ENCODE measurements around the gene SDHAF2.

SDHAF2 gene

DNA sequence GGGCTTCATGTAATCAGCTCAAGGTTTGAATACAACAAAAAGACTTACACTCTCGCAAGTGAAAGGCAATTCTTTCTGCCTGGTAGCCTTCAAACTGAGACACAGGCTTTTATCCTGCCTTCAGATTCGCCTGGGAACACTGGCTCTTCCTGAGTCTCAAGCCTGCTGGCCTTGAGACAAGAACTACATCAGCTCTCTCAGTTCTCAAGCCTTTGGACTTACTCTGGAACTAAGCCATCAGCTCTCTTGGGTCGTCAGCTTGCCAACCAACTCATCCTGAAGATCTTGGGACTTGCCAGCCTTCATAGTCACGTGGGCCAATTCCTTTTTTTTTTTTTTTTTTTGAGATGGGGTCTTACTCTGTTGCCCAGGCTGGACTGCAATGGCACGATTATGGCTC, 42.9 kb downstream of the SDHAF2 start:
- Histone ChIP-seq H3K79me2 (ENCODE audit: insufficient read depth, low read length) (no peaks in the 10 kb centered on the region), H4K20me1 (ENCODE audit: low read depth, low read length) (no peaks in the 10 kb centered on the region), H3K9ac (ENCODE audit: low read length) (no peak overlapping the region), H3K4me2 (ENCODE audit: low read depth, low read length, poor library complexity, severe bottlenecking) (no peak overlapping the region), H3F3A (ENCODE audit: insufficient read depth) (no peaks in the 10 kb centered on the region), H3K9me2 (replicated peaks; ENCODE audit: insufficient read depth, low read length) (no peaks in the 10 kb centered on the region), H3K27ac (ENCODE audit: low read depth, low read length) (no peak overlapping the region), H3K27me3 (ENCODE audit: low read length) (no peaks in the 10 kb centered on the region), H3K4me3 (ENCODE audit: insufficient read depth, low read length, poor library complexity, severe bottlenecking) (no peak overlapping the region), H3K36me3 (ENCODE audit: low read length) (no peaks in the 10 kb centered on the region), H2AFZ (ENCODE audit: low read depth, low read length, severe bottlenecking) (no peak overlapping the region), H3K9me3 (ENCODE audit: insufficient read depth, low read length) (no peaks in the 10 kb centered on the region)
- TF ChIP-seq, protein P1, sequence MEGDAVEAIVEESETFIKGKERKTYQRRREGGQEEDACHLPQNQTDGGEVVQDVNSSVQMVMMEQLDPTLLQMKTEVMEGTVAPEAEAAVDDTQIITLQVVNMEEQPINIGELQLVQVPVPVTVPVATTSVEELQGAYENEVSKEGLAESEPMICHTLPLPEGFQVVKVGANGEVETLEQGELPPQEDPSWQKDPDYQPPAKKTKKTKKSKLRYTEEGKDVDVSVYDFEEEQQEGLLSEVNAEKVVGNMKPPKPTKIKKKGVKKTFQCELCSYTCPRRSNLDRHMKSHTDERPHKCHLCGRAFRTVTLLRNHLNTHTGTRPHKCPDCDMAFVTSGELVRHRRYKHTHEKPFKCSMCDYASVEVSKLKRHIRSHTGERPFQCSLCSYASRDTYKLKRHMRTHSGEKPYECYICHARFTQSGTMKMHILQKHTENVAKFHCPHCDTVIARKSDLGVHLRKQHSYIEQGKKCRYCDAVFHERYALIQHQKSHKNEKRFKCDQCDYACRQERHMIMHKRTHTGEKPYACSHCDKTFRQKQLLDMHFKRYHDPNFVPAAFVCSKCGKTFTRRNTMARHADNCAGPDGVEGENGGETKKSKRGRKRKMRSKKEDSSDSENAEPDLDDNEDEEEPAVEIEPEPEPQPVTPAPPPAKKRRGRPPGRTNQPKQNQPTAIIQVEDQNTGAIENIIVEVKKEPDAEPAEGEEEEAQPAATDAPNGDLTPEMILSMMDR (IDR thresholded peaks at IDR 0.05; ENCODE audit: insufficient read depth, low read length, poor library complexity, severe bottlenecking) = no peak
- TF ChIP-seq EZH2phosphoT487 (conservative IDR thresholded peaks at IDR 0.05; ENCODE audit: low read length) = no peak

DNA sequence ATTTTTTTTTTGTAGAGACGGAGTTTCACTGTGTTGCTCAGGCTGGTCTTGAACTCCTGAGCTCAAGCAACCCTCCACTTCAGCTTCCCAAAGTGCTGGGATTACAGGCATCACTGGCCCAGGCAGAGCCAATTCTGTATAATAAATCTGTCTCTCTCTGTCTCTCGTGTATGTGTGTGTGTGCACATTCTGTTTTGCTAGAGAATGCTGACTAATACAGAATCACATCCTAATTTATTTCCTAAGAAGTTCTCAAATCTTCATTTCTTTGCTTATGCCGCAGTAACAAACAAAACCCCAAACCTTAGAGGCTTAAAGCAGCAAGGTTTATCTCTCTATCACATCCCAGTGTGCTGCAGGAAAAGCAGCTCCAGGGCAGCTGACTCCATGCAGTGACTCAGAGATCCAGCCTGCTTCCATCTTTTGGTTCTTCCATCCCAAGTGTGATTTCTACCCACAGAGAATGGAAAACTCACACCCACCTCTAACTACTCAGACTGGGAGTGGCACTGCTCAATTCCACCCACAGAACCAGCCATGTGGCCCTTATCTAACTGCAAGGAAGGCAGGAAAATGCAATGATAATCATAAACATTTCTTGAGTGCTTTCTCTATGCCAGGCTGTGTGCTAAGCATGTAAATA, 43.6 kb downstream of the SDHAF2 start:
- H3K27me3 ChIP-seq (ENCODE audit: low read length) = no peaks in the 10 kb centered on the region
- H3K9ac ChIP-seq (ENCODE audit: low read length) = no peak overlapping the region
- H3K36me3 ChIP-seq (ENCODE audit: low read length) = no peaks in the 10 kb centered on the region
- TF ChIP-seq EZH2phosphoT487 (conservative IDR thresholded peaks at IDR 0.05; ENCODE audit: low read length) = no peak
- TF ChIP-seq, protein P1 (IDR thresholded peaks at IDR 0.05; ENCODE audit: insufficient read depth, low read length, poor library complexity, severe bottlenecking) = no peak
- no peaks in the 10 kb centered on the region for H3K79me2 ChIP-seq (ENCODE audit: insufficient read depth, low read length)
- no peak overlapping the region for H3K4me3 ChIP-seq (ENCODE audit: insufficient read depth, low read length, poor library complexity, severe bottlenecking)
- H4K20me1 ChIP-seq (ENCODE audit: low read depth, low read length) = no peaks in the 10 kb centered on the region
- H3F3A ChIP-seq (ENCODE audit: insufficient read depth) = no peaks in the 10 kb centered on the region
- H2AFZ ChIP-seq (ENCODE audit: low read depth, low read length, severe bottlenecking) = no peak overlapping the region
- H3K9me2 ChIP-seq (replicated peaks; ENCODE audit: insufficient read depth, low read length) = no peaks in the 10 kb centered on the region
- no peak overlapping the region for H3K4me2 ChIP-seq (ENCODE audit: low read depth, low read length, poor library complexity, severe bottlenecking)
- H3K9me3 ChIP-seq (ENCODE audit: insufficient read depth, low read length) = no peaks in the 10 kb centered on the region
- H3K27ac ChIP-seq (ENCODE audit: low read depth, low read length) = no peak overlapping the region

DNA sequence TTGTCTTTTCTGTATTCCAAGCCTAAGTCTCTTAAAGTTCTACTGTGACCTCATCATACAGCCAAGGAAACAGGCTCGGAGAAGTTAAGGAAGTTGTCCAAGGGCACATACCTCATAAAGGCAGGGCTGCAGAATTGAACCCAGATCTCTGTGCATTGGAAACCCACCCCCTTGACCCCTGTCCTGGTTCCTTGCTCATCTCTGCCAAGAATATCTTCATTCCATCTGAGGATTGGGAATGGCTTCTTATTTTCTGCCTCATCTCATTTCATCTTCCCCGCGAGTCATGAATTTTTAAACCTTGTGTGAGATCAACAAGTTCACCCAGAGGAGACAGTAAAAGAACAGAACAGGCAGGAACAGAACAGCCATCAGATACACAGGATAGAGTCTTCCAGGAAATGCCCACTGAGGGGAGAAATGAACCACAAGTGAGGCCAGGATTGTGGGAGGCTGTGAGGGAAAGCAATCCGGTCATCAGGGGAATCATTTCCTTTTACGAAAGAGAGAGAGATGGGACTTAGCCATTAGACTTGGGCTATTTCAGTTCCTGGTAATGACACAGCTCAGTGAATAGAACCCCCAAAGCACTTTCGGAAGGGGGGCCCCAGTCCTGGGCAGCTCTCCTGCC, 44.2 kb downstream of the SDHAF2 start:
- H3K9me2 ChIP-seq (replicated peaks; ENCODE audit: insufficient read depth, low read length) = no peaks in the 10 kb centered on the region
- no peak overlapping the region for H3K4me2 ChIP-seq (ENCODE audit: low read depth, low read length, poor library complexity, severe bottlenecking)
- H2AFZ ChIP-seq (ENCODE audit: low read depth, low read length, severe bottlenecking) = no peak overlapping the region
- H3K9me3 ChIP-seq (ENCODE audit: insufficient read depth, low read length) = no peaks in the 10 kb centered on the region
- H3K36me3 ChIP-seq (ENCODE audit: low read length) = no peaks in the 10 kb centered on the region
- H4K20me1 ChIP-seq (ENCODE audit: low read depth, low read length) = no peaks in the 10 kb centered on the region
- TF ChIP-seq, protein P1 (IDR thresholded peaks at IDR 0.05; ENCODE audit: insufficient read depth, low read length, poor library complexity, severe bottlenecking) = no peak
- no peak for TF ChIP-seq EZH2phosphoT487 (conservative IDR thresholded peaks at IDR 0.05; ENCODE audit: low read length)
- no peaks in the 10 kb centered on the region for H3K79me2 ChIP-seq (ENCODE audit: insufficient read depth, low read length)
- H3F3A ChIP-seq (ENCODE audit: insufficient read depth) = no peaks in the 10 kb centered on the region
- H3K9ac ChIP-seq (ENCODE audit: low read length) = no peak overlapping the region
- no peak overlapping the region for H3K27ac ChIP-seq (ENCODE audit: low read depth, low read length)
- no peak overlapping the region for H3K4me3 ChIP-seq (ENCODE audit: insufficient read depth, low read length, poor library complexity, severe bottlenecking)
- no peaks in the 10 kb centered on the region for H3K27me3 ChIP-seq (ENCODE audit: low read length)
